HG02973 (cell line): Measurements from ENCODE around the gene BOLA2B.
"Not testable (repeated sequence)": the region's sequence is repeated elsewhere in the genome, so short reads cannot be mapped to it uniquely, and the experiment has no call there.

Source experiments
- ATAC-seq: cut with Tn5 transposase; IDR thresholded peaks from one replicate; pipeline ENCODE4 v1.9.1; 2021; ENCODE audit warnings: moderate library complexity; ENCODE audit not compliant: unreplicated experiment

The BOLA2B gene

GRCh38 chr16:30184891-30185682 is 8.4 kb downstream of the BOLA2B start:
- peak; percentile 2 for ATAC-seq

GRCh38 chr16:30184096-30184890 is 9.2 kb downstream of the BOLA2B start:
- ATAC-seq: no peak

GRCh38 chr16:30183233-30184095 is 10.0 kb downstream of the BOLA2B start, which contains the start of gene CORO1A:
TSS of gene CORO1A (plus strand) at chr16:30183602. CDS start at chr16:30185210, 1,608 bp downstream.
- no peak for ATAC-seq

- no peak for ATAC-seq
Observed at GRCh38 chr16:30180741-30181140, 12.7 kb downstream of the BOLA2B start.

GRCh38 chr16:30179931-30180330 is 13.5 kb downstream of the BOLA2B start:
- no peak for ATAC-seq

- ATAC-seq: no peak
Observed at GRCh38 chr16:30179195-30179594, 14.3 kb downstream of the BOLA2B start.

- not testable (repeated sequence) for ATAC-seq
Observed at GRCh38 chr16:30176876-30177275, 16.6 kb downstream of the BOLA2B start.

- no peak for ATAC-seq
Observed at GRCh38 chr16:30173054-30173453, 20.4 kb downstream of the BOLA2B start.

GRCh38 chr16:30170145-30170544 is 23.3 kb downstream of the BOLA2B start:
- not testable (repeated sequence) for ATAC-seq

GRCh38 chr16:30169416-30169815 is 24.1 kb downstream of the BOLA2B start:
- ATAC-seq: not testable (repeated sequence)

GRCh38 chr16:30168746-30169145 is 24.7 kb downstream of the BOLA2B start:
- ATAC-seq: not testable (repeated sequence)

- ATAC-seq: no peak
Observed at GRCh38 chr16:30166202-30166902, 27.1 kb downstream of the BOLA2B start.

- no peak for ATAC-seq
Observed at GRCh38 chr16:30163538-30163937, 29.9 kb downstream of the BOLA2B start.

GRCh38 chr16:30157214-30157613 is 36.3 kb downstream of the BOLA2B start:
- no peak for ATAC-seq

- ATAC-seq: no peak
Observed at GRCh38 chr16:30155188-30155587, 38.3 kb downstream of the BOLA2B start.

- ATAC-seq: no peak
Observed at GRCh38 chr16:30152517-30152916, 40.9 kb downstream of the BOLA2B start.

- no peak for ATAC-seq
Observed at GRCh38 chr16:30151091-30151490, 42.4 kb downstream of the BOLA2B start.

- ATAC-seq: no peak
Observed at GRCh38 chr16:30149250-30149930, 44.1 kb downstream of the BOLA2B start.

- ATAC-seq: no peak
Observed at GRCh38 chr16:30147843-30148510, 45.5 kb downstream of the BOLA2B start.
